SU-DHL-6 (cell line): Measurements from ENCODE around the gene C10orf62.

Source experiments
- H2AFZ ChIP-seq: fragments of 200-600 bp; sonication (generic); 2 replicates; pipeline ENCODE4 v1.6.1; 2014; ENCODE audit warnings: low read depth, mild to moderate bottlenecking, moderate library complexity, mixed read lengths, antibody characterized with exemption, low read length; ENCODE audit not compliant: severe bottlenecking
- H3F3A ChIP-seq: fragments of 200-600 bp; shearing (Covaris generic); 2 replicates; pipeline ENCODE4 v1.6.0; 2016; ENCODE audit warnings: antibody characterized with exemption, mild to moderate bottlenecking; ENCODE audit not compliant: insufficient read depth
- H3K27ac ChIP-seq: fragments of 200-600 bp; sonication (generic); 2 replicates; pipeline ENCODE4 v1.5.1; 2016; ENCODE audit warnings: low read depth, mild to moderate bottlenecking, low read length, moderate library complexity, mixed read lengths
- H3K27me3 ChIP-seq: fragments of 200-600 bp; sonication (generic), shearing (Covaris generic); 2 replicates; pipeline ENCODE4 v1.6.0; 2014; ENCODE audit warnings: mild to moderate bottlenecking, low read length
- H3K36me3 ChIP-seq: fragments of 200-600 bp; sonication (generic); 2 replicates; pipeline ENCODE4 v1.6.1; 2014; ENCODE audit warnings: mild to moderate bottlenecking, low read length, mixed read lengths
- H3K4me2 ChIP-seq: fragments of 300-600, 200-600 bp; shearing (Covaris generic), sonication (generic); 2 replicates; pipeline ENCODE4 v1.6.0; 2014; ENCODE audit warnings: low read length, low read depth, mild to moderate bottlenecking; ENCODE audit not compliant: poor library complexity, severe bottlenecking
- H3K4me3 ChIP-seq: fragments of 200-600 bp; sonication (generic); 2 replicates; pipeline ENCODE4 v1.5.1; 2014; ENCODE audit warnings: antibody characterized with exemption, low read length, mild to moderate bottlenecking, mixed read lengths; ENCODE audit not compliant: insufficient read depth, poor library complexity, severe bottlenecking
- H3K79me2 ChIP-seq: fragments of 200-600 bp; sonication (generic); 2 replicates; pipeline ENCODE4 v1.6.1; 2014; ENCODE audit warnings: mild to moderate bottlenecking, low read length, moderate library complexity; ENCODE audit not compliant: insufficient read depth
- H3K9ac ChIP-seq: fragments of 200-600 bp; sonication (generic); 2 replicates; pipeline ENCODE4 v1.7.0; 2014; ENCODE audit warnings: mild to moderate bottlenecking, low read length
- H3K9me2 ChIP-seq: fragments of 200-600 bp; sonication (generic); replicated peaks from 2 replicates; pipeline ENCODE4 v1.6.1; 2014; ENCODE audit warnings: low read length; ENCODE audit not compliant: insufficient read depth
- H3K9me3 ChIP-seq: fragments of 200-600 bp; sonication (generic); 2 replicates; pipeline ENCODE4 v1.6.1; 2014; ENCODE audit warnings: low read length, mixed read lengths; ENCODE audit not compliant: insufficient read depth
- H4K20me1 ChIP-seq: fragments of 200-600 bp; sonication (generic); 2 replicates; pipeline ENCODE4 v1.6.1; 2014; ENCODE audit warnings: low read depth, mild to moderate bottlenecking, antibody characterized with exemption, low read length, moderate library complexity, mixed read lengths
- EZH2phosphoT487 ChIP-seq: fragments of 200-600 bp; sonication (generic), shearing (Covaris generic); conservative IDR thresholded peaks from 2 replicates; pipeline ENCODE4 v1.6.1; 2018; ENCODE audit warnings: mild to moderate bottlenecking, antibody characterized with exemption, low read length, moderate library complexity, mixed read lengths
- TF ChIP-seq, protein P1 (sequence below): fragments of 200-600 bp; sonication (generic); IDR thresholded peaks from one replicate; pipeline ENCODE4 v1.5.1; 2017; ENCODE audit warnings: antibody characterized with exemption, mild to moderate bottlenecking, low read length, moderate library complexity; ENCODE audit not compliant: insufficient read depth, poor library complexity, severe bottlenecking

Gene C10orf62

DNA sequence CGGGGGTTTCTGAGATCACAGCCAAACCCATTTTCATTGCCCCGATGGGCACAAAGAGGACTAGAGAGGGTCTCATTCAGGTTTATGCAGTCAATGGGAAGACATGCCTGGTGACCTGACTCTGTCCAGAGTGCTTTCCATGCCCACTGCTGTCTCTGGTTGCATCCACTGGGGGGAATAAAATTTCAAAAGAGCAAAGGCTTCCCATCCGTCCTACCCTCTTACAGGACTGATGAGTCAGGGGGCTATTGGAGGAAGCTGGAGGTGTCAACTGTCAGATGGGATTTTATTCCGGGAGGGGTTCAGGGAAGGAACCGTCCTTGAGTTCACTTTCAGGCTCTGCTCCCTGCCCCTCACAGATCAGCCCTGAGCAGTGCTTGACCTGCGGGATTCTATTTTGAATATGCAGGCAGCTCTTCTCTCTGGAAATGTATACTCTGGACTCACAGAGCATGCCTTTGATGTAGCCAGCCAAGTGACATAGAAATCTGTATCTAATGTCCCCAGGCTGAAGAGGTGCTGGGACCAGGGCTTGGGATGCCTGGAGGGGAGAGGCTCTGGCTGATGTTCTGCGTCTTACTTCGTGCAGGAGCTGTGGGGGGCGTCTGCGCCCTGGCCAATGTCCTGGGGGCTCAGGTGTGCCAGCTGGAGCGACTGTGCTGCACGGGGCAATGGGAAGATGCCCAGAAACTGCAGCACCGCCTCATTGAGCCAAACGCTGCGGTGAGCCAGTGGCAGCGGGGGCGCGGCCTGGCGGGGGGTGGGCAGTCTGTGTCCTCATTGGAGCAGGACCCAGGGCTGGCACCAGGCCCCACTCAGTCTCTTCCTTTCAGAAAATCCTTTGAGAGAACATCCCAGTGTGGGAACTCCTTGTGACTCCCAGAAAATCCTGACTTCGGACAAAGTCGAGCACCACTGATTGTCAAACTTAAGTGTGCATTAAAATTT is 12.0 kb downstream of the C10orf62 start:
- Histone ChIP-seq H3K36me3 (no peaks in the 10 kb centered on the region), H3K9ac (no peak overlapping the region)
- TF ChIP-seq, protein P1, sequence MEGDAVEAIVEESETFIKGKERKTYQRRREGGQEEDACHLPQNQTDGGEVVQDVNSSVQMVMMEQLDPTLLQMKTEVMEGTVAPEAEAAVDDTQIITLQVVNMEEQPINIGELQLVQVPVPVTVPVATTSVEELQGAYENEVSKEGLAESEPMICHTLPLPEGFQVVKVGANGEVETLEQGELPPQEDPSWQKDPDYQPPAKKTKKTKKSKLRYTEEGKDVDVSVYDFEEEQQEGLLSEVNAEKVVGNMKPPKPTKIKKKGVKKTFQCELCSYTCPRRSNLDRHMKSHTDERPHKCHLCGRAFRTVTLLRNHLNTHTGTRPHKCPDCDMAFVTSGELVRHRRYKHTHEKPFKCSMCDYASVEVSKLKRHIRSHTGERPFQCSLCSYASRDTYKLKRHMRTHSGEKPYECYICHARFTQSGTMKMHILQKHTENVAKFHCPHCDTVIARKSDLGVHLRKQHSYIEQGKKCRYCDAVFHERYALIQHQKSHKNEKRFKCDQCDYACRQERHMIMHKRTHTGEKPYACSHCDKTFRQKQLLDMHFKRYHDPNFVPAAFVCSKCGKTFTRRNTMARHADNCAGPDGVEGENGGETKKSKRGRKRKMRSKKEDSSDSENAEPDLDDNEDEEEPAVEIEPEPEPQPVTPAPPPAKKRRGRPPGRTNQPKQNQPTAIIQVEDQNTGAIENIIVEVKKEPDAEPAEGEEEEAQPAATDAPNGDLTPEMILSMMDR, result no peak
- TF ChIP-seq EZH2phosphoT487, result no peak

GRCh38 chr10:97607095-97607636 is 17.6 kb downstream of the C10orf62 start:
- Histone ChIP-seq H3K9me3 (no peaks in the 10 kb centered on the region), H3K27ac (no peak overlapping the region), H2AFZ (no peak overlapping the region), H4K20me1 (no peaks in the 10 kb centered on the region), H3K4me2 (no peak overlapping the region), H3K9me2 (no peaks in the 10 kb centered on the region), H3K27me3 (no peaks in the 10 kb centered on the region), H3F3A (no peaks in the 10 kb centered on the region; the same call in 1 of the 2 replicates), H3K4me3 (no peak overlapping the region), H3K79me2 (no peaks in the 10 kb centered on the region), H3K9ac (no peak overlapping the region), H3K36me3 (no peaks in the 10 kb centered on the region)
- no peak for TF ChIP-seq EZH2phosphoT487
- TF ChIP-seq, protein P1, result no peak

More for the DNA sequence above, 12.0 kb downstream of the C10orf62 start:
- Histone ChIP-seq H3K4me3 (no peak overlapping the region), H3F3A (no peaks in the 10 kb centered on the region; the same call in 1 of the 2 replicates), H4K20me1 (no peaks in the 10 kb centered on the region), H3K4me2 (no peak overlapping the region), H3K9me3 (no peaks in the 10 kb centered on the region), H3K27ac (no peak overlapping the region), H3K27me3 (no peaks in the 10 kb centered on the region), H2AFZ (no peak overlapping the region), H3K9me2 (no peaks in the 10 kb centered on the region), H3K79me2 (no peaks in the 10 kb centered on the region)

DNA sequence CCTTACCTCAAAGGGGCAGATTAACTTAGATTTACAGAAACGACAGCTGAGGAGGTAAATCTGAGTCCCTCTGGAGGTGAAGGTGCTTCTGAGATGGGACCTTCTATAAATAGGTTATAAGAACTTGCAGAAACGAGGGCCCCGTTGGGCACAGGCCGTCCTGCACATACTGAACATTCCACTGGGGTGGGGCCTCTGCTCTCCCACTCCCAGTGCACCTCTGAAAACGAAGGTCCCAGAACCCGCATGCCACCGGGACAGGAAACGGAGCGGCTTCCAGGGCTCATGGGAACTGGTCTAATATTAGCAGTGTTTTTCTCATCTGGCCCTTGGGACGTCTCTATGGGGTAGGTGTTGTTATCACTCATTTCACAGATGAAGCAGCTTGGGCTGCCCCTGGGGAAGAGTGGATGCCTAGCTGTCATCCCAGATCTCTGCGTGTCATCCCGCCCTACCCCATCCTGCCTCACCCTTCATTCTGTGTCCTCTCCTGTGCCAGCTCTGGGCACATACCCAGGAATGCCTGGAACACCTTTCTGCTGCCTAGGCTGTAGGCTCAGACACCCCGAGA is 19.6 kb downstream of the C10orf62 start:
- Histone ChIP-seq H2AFZ (no peak overlapping the region), H3K79me2 (no peaks in the 10 kb centered on the region), H3K4me3 (no peak overlapping the region), H3K9me3 (no peaks in the 10 kb centered on the region), H3K27me3 (no peaks in the 10 kb centered on the region), H3K9ac (no peak overlapping the region), H3K27ac (no peak overlapping the region), H3K9me2 (no peaks in the 10 kb centered on the region), H3K36me3 (no peaks in the 10 kb centered on the region), H3F3A (no peaks in the 10 kb centered on the region; the same call in 1 of the 2 replicates), H3K4me2 (no peak overlapping the region), H4K20me1 (no peaks in the 10 kb centered on the region)
- no peak for TF ChIP-seq EZH2phosphoT487
- TF ChIP-seq, protein P1, result no peak
